Raji (cell line): ENCODE measurements around the gene EVI5.

Source experiments
- POLR2A ChIP-seq: IDR thresholded peaks from 2 replicates; pipeline ENCODE4 v1.6.1; 2011; ENCODE audit warnings: low read depth, low read length, control low read depth; ENCODE audit not compliant: insufficient read depth

The EVI5 gene

DNA sequence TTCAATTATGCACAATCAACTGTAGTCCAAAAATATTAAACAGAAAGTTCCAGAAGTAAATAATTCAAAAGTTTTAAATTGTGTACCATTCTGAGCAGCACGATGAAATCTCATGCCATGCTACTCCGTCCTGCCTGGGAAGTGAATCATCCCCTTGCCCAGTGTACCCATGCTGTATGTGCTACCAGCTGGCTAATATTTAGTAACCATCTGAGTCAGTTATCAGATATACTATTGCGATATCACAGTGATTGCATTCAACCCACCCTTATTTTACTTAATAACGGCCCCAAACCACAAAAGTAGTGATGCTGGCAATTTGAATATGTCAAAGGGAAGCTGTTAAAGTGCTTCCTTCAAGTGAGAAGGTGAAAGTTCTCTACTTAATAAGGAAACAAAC lies 56.2 kb downstream of the EVI5 start:
- TF ChIP-seq POLR2A = no peak

DNA sequence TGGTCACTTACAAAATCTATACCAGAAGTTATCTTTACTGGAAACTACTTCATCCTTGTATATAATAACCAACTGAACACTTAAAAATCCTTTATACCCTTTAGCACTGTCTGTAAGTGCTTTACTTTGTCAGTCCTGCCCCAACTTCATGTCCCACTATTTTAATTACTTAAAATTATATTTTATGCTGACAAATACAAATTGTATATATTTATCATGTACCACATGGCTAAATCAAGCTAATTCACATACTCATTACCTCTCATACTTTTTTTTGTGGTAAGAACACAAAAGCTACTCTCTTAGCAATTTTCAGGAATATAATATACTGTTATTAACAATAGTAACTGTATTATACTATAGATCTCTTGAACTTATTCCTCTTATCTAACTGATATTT lies 63.0 kb downstream of the EVI5 start:
- TF ChIP-seq POLR2A = no peak

DNA sequence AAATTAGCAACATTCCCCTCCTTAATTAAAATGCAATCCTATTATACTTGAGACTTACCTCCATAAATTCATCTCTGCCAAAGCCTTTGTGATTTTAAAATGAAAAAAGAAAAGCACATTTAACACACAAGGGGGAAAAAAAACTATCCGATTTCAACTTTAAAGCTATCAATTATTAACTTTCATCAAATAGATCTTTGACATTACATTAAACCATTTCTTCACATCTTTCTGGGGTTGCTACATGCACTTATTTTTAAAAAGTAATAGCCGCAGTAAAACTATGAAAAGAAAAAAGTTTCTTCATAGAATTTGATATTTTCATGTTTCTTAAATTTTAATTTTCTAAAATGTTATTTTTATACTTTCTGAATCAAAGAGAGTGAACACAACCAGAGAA lies 71.0 kb downstream of the EVI5 start:
- no peak for TF ChIP-seq POLR2A

DNA sequence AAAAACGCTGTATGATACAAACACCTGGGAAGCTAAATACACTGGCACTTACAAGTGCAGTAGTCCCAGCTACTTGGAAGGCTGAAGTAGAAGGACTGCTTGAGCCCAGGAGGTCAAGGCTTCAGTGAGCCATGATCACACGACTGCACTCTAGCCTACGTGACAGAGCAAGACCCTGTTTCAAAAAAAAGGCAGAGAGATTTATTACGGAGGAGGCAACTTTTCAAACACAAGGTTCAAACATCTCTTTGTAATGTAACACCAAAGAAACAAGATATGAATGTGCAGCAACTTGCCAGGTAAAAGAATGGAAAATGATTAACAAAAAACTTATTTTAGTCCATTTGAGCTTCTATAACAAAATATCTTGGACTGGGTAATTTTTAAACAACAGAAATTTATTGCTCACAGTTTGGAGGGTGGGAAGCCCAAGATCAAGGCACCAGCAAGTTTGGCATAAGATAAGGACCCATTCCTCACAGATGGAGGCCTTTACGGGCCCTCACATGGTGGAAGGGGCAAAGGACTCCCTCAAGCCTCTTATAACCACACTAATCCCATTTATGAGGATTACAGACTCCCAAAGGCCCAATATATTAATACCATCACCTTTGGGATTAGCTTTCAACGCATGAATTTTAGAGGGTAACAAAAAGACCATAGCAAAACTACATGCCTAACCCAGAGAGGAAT lies 73.3 kb downstream of the EVI5 start:
- no peak for TF ChIP-seq POLR2A

DNA sequence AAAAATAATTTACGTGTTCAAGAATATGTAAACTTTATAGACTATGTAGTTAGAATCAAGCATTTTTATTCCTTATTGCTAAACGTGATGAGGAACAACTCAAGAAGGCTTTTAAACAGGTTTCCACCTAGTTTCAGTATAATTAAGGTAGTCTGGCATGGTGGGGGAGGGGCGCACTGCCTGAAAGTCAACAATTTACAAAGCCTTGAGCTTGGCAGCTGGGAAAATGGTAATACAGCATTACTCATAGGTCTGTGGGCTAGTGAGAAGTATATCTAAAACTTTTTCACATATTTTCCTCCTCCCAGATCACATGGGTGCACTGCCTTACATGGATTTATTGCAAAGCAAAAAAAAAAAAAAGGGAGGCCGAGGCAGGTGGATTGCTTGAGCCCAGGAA lies 75.2 kb downstream of the EVI5 start:
- no peak for TF ChIP-seq POLR2A

DNA sequence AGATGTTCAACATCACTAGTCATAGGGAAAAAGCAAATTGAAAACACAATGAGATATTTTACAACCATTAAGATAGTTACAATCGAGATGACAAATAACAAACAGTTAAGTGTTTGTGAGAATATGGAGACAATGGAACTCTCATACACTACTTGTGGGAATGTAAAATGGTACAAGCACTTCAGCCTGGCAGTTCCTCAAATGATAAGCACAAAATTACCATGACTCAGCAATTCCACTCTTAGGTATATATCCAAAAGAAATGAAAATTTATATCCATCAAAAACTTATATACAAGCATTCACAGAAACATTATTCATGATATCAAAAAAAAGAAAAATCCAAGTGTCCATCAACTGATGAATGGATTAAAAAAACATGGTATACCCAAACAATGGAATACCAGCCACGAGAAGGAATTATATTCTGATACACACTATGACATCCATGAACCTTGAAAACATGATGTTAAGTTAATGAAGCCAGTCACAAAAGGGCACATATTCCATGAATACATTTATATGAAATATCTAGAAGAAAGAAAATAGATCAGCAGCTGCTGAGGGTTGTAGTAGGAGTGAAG lies 76.4 kb downstream of the EVI5 start:
- no peak for TF ChIP-seq POLR2A

DNA sequence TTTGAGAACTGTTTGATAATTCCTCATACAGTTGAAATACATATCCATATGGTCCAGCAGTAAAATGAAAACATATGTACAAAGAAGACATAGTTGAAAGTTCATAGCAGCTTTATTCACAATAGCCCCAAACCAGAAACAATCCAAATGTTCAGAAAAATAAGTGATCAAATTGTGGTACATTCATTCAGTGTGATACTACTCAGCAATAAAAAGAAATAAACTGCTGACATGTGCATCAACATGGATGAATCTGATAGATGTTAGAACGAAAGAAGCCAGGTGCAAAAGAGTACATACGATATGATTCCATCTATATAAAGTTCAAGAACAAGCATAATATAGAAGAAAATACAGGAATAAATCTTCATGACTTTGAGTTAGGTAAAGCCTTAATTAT lies 77.2 kb downstream of the EVI5 start:
- no peak for TF ChIP-seq POLR2A

DNA sequence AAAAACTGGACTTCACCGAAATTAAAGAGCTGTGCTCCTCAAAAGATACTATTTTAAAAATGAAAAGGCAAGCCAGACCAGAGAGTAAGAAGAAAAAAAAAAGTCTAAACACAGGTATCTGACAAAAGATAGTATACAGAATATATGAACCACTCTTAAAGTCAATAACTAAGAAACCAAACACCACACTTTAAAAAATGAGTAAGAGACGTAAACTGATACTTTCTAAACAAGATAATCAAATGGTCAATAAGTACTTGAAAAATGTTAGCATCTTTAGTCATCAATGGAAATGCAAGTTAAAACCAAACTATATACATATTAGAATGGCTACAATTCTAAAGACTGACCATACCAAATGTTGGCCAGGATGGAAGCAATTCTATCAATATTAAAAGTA lies 77.6 kb downstream of the EVI5 start:
- no peak for TF ChIP-seq POLR2A

DNA sequence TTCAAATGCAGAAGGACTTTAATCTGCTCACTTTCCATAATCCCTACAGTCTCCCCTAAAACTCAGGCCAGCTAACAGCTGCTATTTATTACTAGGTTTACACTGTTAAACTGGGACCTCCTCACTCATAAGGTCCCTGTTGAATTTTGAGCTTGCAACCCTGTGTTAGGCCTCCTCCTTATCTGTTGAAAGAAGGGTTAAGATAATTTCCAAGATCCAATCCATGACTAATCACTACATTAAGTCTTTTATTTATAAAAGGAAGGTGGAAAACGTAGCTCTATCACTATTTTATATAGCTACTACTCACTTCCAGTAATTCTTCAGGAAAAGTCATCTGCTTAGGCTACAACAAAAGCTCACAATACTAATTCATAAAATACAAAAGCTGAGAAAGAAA lies 79.5 kb downstream of the EVI5 start:
- no peak for TF ChIP-seq POLR2A

DNA sequence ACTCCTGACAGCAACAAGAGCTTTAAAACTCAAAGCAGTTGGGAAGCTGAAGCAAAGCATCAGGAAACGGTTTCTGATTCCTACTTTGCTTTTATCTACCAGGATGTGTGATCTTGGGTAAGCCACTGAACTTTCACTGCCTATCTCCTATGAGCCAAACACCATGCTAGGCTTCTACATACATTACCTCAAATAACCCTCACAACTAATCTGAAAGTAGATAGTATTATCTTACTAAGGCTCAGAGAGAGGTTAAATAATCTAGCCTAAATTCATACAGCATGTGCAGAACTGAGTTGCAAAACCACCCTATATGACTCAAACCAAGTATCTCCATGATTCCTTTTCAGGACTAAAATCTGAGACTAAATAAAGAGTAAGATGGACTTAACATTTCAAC lies 83.8 kb downstream of the EVI5 start:
- TF ChIP-seq POLR2A = no peak

DNA sequence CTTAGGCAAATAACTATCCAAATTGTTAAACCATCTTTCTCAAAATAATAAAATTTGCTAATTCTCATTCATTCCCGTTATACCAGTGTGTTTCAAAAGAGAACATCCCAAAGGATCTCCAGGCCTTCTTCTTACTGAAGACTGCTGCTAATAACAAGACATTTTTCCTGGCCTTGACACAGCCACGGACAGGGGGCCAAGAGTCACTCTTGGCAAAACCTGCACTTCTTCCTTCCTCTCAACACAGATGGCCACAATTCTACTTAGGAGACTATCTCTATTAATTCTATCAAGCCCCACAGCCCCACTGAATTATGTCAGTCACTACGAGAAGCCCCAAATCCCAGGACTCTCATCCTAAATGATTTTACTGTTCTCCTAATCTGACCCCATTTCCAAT lies 86.0 kb downstream of the EVI5 start:
- no peak for TF ChIP-seq POLR2A

DNA sequence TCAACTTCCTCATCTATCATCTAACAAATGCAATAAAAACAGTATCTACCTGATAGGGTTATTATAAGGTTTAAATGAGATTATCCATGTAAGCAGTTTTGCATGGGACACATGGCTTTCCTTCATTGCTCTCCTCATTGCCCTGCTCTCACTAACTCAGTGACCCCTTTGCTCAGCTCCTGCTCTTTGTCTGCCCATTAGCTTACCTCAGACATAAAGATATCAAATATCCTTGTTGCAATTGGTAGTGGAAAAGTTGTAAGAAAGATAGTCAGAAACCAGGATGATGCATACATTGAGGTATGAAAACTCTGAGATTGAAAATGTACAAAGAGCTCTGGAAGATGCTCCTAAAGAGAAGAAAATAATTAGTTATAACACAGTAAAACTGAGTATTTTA lies 89.8 kb downstream of the EVI5 start:
- TF ChIP-seq POLR2A = no peak

DNA sequence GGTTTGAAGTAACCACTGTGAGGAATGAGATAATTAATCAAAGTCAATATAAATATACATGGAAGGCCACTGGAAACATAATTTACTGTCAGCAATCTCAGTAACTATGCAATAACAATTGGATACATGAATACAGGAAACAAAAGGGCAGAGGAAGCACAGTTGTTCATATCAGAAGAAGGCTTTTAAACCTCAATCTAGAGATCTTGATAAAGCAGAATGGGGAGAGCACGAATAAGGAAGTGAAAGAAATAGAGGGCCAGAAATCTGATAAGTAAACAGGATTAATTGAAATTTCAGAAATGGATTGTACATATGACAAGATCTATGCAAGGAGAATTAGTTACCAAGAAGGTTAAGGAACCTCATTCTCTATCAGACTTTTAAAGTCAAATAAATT lies 93.0 kb downstream of the EVI5 start:
- no peak for TF ChIP-seq POLR2A

DNA sequence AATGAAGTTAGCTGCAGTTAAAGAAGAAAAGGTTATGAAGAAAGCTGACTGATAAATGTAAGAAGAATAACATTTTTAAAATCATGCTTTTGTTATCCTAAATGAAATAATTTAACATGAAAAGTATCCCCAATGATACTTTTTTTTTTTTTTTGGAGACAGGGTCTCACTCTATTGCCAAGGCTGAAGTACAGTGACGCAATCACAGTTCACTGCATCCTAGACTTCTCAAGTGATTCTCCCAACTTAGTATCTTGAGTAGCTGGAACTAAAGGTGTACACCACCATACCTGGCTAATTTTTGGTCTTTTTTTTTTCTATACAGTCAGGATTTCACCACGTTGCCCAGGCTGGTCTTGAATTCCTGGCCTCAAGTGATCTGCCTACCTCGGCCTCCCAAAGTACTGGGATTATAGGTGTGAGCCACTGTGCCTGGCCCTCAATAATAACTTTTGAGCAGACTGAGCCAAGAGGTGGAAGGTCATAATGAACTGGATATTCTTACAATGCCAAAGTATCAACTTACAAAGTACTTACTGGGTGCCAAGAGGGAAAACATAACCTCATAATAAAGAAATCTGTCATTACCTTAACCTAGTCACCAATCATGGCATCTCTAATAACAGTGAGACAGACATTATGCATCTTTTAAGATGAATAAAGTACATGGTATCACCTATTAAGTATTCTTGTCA lies 94.5 kb downstream of the EVI5 start:
- no peak for TF ChIP-seq POLR2A

DNA sequence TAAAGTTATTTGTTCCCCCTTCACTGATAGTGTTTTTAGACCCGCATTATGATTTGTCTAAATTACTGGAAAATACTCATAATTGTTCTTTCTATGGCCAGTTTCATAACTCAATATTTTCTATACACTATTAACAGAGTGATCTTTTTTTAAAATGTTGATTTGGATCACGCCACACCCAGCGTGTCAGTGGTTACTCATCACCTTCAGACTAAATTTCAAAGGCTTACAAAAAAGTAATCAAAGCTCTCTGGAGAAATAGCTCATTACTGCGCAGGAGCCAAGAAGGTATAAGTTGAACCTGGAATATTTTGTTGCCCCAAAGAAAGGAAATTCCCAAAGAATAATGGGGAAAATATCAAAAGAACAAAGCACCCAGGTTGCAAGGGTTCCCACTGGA lies 104.9 kb downstream of the EVI5 start:
- no peak for TF ChIP-seq POLR2A

DNA sequence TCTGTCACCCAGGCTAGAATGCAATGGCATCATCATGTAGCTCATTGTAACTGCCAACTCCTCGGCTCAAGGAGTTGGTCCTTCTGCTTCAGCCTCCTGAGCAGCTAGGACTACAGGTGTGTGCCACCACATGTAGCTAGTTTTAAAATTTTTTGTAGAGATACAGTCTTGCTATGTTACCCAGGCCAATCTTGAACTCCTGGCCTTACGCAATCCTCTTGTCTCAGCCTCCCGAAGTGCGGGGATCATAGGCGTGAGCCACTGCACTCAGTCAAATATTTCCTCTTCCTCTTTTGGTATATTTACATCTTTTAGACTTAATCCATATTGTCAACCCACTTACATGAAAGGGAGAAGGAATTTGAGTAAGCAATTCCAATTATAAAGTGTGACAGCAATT lies 121.1 kb downstream of the EVI5 start:
- TF ChIP-seq POLR2A = no peak
